Gastroesophageal sphincter (tissue), 3 donors: ENCODE results near the gene C12orf42.

Experiments
- CTCF ChIP-seq, 4 experiments: fragments of 200-600 bp in 2 of 4; fragments of 450-650 bp in 2 of 4; sonication (generic) in 1 of 4; IDR thresholded peaks; one replicate each; pipeline ENCODE4 v1.5.1; 2017 to 2019; ENCODE audit warnings: antibody characterized with exemption in 4 of 4, mild to moderate bottlenecking in 2 of 4, moderate library complexity in 2 of 4
- POLR2A ChIP-seq, 2 donors: fragments of 450-650 bp; IDR thresholded peaks; one replicate each; pipeline ENCODE4 v1.6.1; 2017; ENCODE audit warnings: antibody characterized with exemption in 2 of 2, mild to moderate bottlenecking in 2 of 2, moderate library complexity in 1 of 2
- POLR2AphosphoS5 ChIP-seq: sonication (generic); formaldehyde crosslinking; IDR thresholded peaks from one replicate; pipeline ENCODE4 v1.6.1; 2017; ENCODE audit warnings: antibody characterized with exemption

DNA sequence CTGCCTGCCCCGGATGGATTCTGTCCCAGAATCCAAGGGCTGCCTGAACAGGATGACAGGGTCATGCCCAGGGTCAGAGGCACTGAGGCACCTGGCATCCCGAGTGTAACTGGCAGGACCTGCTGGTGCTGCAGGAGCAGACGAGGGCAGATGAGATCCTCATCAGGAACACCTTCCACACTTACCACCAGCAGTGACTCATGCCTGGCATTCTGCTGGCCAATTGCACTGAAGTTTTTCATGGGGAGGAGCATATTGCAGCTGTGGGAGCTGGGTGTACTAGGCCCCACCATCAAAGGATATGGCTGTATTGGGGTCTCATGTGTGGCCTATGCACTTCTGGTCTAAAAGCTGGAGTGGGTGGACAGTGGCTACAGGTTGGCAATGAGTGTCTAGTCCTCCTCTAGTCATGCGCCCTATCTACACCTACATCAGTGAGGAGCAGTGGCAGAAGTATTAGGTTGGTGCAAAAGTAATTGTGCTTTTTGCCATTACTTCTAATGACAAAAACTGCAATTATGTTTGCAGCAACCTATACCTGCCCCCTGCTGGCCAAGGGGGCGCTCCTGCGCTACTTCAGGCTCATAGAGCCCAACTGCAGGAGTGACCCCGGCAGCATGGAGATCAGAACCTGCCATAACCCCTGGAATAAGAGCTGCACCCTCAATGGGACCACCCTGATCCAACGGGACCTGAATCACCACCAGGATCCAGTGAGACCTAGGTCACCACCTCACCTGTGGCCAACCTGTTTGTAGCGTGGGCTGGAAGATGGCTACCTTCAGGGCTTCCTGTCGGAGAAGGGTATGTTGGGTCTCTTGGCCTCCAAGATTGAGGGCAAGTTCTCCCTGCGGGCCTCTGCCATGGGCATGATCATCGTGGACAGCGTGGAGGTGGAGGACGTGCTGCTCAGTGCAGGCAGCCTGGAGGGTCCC is 8.0 kb upstream of the C12orf42 start:
- TF ChIP-seq CTCF (IDR thresholded peaks at IDR 0.05): peak in 1 of 4 experiments; percentile 7
- TF ChIP-seq POLR2AphosphoS5: no peak
- TF ChIP-seq POLR2A (IDR thresholded peaks at IDR 0.05): no peak
